Measurements from ENCODE around the gene CMTM1. TPM values are rescaled to one million over a fixed set of nuclear protein-coding genes. Genes with fewer than 3 reads are reported as not detected.

The CMTM1 gene
- total and polyA plus RNA-seq, 2 experiments from 2014 or later = 1.4 to 1.9 TPM

GRCh38 chr16:66621973-66622372 is 55.7 kb downstream of the CMTM1 start:
- ATAC-seq = no peak
- H2AFZ ChIP-seq = no peak overlapping the region
- H3K27ac Mint-ChIP-seq = peak overlapping the region; percentile 62; the same call in 1 of the 2 replicates

More at GRCh38 chr16:66621973-66622372, 55.7 kb downstream of the CMTM1 start:
- Histone ChIP-seq H3F3A (replicated peaks; ENCODE audit: low read depth) (no peaks in the 10 kb centered on the region), H4K20me1 (replicated peaks; ENCODE audit: insufficient read depth) (peaks cover 11% of the 10 kb centered on the region), H3K79me2 (replicated peaks; ENCODE audit: insufficient read depth) (no peaks in the 10 kb centered on the region), H3K9me2 (ENCODE audit: insufficient read depth) (no peaks in the 10 kb centered on the region), H3K4me1 (ENCODE audit: insufficient read depth) (peaks cover 6% of the 10 kb centered on the region), H3K4me2 (no peak overlapping the region), H3K4me3 (no peak overlapping the region), H3K27ac (ENCODE audit: low read depth) (no peak overlapping the region), H3K27me3 (ENCODE audit: insufficient read depth) (no peaks in the 10 kb centered on the region), H3K36me3 (ENCODE audit: insufficient read depth) (no peaks in the 10 kb centered on the region; the same call in 1 of the 2 replicates)
- H3K36me3 Mint-ChIP-seq (ENCODE audit: low read depth) = peaks cover 23% of the 10 kb centered on the region; the same call in 2 of the 3 replicates
- TF ChIP-seq EZH2 (IDR thresholded peaks at IDR 0.05; ENCODE audit: low read depth, unreplicated experiment) = no peak
- TF ChIP-seq REST (IDR thresholded peaks at IDR 0.05; ENCODE audit: unreplicated experiment) = no peak
- no peak for TF ChIP-seq CTCF (conservative IDR thresholded peaks at IDR 0.05; ENCODE audit: low read depth in 2 of 2)
- no peak for TF ChIP-seq EZH2phosphoT487 (IDR thresholded peaks at IDR 0.05; ENCODE audit: unreplicated experiment)
- no peak for TF ChIP-seq NANOG (IDR thresholded peaks at IDR 0.05; ENCODE audit: borderline replicate concordance)
- no peak for TF ChIP-seq ZNF114 (CRISPR knock-in tag; IDR thresholded peaks at IDR 0.05)
- TF ChIP-seq POLR2AphosphoS5 (IDR thresholded peaks at IDR 0.05; ENCODE audit: low read depth) = no peak
- no peak for TF ChIP-seq JUNB (IDR thresholded peaks at IDR 0.05; ENCODE audit: unreplicated experiment)
- no peak for TF ChIP-seq ETS1 (IDR thresholded peaks at IDR 0.05)
- TF ChIP-seq ZNF462 (CRISPR knock-in tag; IDR thresholded peaks at IDR 0.05) = no peak
- no peak for TF ChIP-seq ZNF331 (CRISPR knock-in tag; IDR thresholded peaks at IDR 0.05; ENCODE audit: low read depth)
- no peak for TF ChIP-seq STAT1 (IDR thresholded peaks at IDR 0.05; ENCODE audit: unreplicated experiment)
- no peak for TF ChIP-seq CREB1 (CRISPR knock-in tag; IDR thresholded peaks at IDR 0.05; ENCODE audit: low read depth)
- no peaks in the 10 kb centered on the region for H3K27me3 Mint-ChIP-seq (ENCODE audit: insufficient read depth, low read depth, poor library complexity)
- H3K9me3 Mint-ChIP-seq = no peaks in the 10 kb centered on the region
- no peak for DNase-seq (ENCODE audit: low spot score)
- no peak overlapping the region for H3K4me3 Mint-ChIP-seq
- peaks cover 11% of the 10 kb centered on the region for H3K4me1 Mint-ChIP-seq
